WI38 (cell line): Measurements from ENCODE around the gene GLS.
"Not testable (repeated sequence)": the region's sequence is repeated elsewhere in the genome, so short reads cannot be mapped to it uniquely, and the experiment has no call there.

Experiments
- H3K4me3 ChIP-seq: 2 replicates; pipeline ENCODE4 v1.5.1; 2011; ENCODE audit warnings: low read depth, mild to moderate bottlenecking, control low read depth, low read length
- TF ChIP-seq, protein P1 (sequence below): IDR thresholded peaks from 2 replicates; pipeline ENCODE4 v1.5.1; 2012; ENCODE audit warnings: low read depth, mild to moderate bottlenecking, control low read depth, low read length

GLS gene

GRCh38 chr2:190947141-190947540 is 66.5 kb downstream of the GLS start:
- TF ChIP-seq, protein P1, sequence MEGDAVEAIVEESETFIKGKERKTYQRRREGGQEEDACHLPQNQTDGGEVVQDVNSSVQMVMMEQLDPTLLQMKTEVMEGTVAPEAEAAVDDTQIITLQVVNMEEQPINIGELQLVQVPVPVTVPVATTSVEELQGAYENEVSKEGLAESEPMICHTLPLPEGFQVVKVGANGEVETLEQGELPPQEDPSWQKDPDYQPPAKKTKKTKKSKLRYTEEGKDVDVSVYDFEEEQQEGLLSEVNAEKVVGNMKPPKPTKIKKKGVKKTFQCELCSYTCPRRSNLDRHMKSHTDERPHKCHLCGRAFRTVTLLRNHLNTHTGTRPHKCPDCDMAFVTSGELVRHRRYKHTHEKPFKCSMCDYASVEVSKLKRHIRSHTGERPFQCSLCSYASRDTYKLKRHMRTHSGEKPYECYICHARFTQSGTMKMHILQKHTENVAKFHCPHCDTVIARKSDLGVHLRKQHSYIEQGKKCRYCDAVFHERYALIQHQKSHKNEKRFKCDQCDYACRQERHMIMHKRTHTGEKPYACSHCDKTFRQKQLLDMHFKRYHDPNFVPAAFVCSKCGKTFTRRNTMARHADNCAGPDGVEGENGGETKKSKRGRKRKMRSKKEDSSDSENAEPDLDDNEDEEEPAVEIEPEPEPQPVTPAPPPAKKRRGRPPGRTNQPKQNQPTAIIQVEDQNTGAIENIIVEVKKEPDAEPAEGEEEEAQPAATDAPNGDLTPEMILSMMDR = no peak
- no peak overlapping the region for H3K4me3 ChIP-seq

DNA sequence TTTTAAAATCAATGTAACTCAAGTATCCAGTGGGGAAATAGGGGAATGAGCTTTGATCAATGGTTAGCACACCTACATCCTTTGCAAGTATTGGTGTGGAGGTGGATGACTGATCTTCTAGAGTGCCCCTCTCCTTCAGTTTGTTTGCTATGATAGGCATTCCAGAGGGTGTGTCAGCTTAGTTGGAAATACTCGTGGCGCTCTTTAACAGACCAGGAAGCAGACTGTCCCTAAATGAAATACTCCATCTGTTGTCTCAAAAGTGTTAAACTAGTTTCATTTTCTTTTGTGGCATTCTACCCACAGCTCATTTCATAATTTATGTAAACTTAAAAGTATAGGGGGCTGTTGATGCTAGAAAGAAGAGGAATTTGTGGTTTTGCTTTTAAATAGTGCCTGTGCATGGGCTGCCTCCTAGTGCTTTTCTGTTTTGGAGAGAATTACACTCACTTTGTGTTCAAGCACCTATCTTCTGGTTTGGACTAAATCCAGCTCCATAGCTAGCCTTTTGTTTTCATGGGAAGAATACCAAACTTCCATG is 67.2 kb downstream of the GLS start:
- H3K4me3 ChIP-seq = peak overlapping the region; percentile 0; the same call in 1 of the 2 replicates
- TF ChIP-seq, protein P1 = no peak

GRCh38 chr2:190948671-190949070 is 68.0 kb downstream of the GLS start:
- TF ChIP-seq, protein P1 = no peak
- no peak overlapping the region for H3K4me3 ChIP-seq

DNA sequence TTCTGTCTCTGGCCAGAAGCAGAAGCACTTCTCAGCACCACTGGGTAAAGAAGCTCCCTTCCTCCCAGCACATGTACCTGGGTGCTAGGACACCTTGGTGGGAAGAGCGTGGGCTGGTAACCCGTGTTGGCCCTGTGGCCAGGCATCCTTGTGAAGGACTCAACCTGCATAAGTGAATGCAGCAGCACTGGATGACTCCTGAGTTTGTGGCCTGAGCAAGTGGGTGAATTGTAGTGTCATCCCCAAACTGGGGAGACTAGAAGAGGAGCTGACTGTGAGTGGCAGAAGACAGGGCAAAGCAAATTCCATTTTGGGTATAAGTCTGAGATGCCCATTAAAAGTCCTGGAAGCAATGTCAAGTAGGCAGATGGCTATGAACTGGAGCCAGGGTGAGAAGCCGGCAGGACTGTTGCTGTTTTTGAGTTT is 70.0 kb downstream of the GLS start:
- TF ChIP-seq, protein P1 = no peak

DNA sequence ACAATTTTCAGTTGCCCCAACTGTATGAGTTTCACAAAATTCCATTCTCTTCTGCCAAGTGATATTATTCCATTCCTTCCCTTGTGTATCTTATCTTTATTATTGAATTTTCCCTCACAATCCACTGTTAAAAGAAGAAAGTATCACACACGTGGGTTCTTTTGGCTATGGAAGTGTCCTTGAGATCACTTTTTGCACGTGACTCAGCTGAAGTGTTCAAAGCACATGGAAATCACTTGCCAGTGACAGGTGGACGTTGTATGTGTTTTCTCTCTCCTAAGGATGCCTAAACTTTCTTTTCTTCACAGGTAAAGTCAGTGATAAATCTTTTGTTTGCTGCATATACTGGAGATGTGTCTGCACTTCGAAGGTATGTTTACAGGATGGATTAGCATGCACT is 72.6 kb downstream of the GLS start:
- no peak overlapping the region for H3K4me3 ChIP-seq
- TF ChIP-seq, protein P1 = no peak

More for the DNA sequence above, 70.0 kb downstream of the GLS start:
- no peak overlapping the region for H3K4me3 ChIP-seq

- TF ChIP-seq, protein P1 = no peak
- no peak overlapping the region for H3K4me3 ChIP-seq
These were observed 79.5 kb downstream of the GLS start for GRCh38 chr2:190959911-190960788.

GRCh38 chr2:190961117-190961516 is 80.5 kb downstream of the GLS start:
- not testable (repeated sequence) for H3K4me3 ChIP-seq
